HG02884 (cell line): Measurements from ENCODE around the gene LNP1.
A peak's percentile ranks its signal among the peaks of the same experiment; 100 is the strongest.

Experiments
- ATAC-seq: cut with Tn5 transposase; IDR thresholded peaks from one replicate; pipeline ENCODE4 v1.9.1; 2021; ENCODE audit warnings: mild to moderate bottlenecking, moderate library complexity; ENCODE audit not compliant: unreplicated experiment

LNP1 gene

DNA sequence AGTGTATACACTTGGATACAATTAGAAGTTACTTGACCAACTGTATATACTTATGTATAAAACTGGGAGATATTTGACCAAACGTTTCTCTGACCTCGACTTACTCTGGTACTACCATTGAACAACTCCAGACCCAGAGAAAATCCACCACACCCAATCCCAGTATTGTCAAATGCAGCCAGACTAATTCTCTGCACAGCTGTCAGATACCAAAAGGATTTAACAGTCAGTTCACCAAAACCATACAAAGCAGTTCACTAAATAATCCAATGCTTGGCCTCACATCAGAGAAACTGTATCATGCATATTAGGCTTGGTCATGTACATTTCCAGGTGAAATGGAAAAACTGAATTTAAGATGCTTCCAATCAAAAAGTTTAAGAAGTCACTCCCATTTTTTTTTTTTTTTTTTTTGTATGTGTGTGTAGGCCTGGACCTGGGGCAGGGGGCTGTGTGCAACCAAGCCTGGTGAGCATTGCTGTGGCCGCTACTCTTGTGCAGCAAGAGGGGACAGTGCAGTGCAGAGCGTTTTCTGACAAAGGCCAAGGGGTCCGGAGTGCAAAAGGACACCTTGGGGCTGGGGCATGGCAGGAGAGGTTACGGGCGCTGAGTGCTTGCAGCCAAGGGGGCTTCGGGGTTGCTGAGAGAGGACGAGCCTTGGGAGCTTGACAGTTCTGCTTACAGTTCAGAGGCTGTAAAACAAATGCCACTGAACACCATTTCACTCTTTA, 1.8 kb upstream of the LNP1 start:
- no peak for ATAC-seq

DNA sequence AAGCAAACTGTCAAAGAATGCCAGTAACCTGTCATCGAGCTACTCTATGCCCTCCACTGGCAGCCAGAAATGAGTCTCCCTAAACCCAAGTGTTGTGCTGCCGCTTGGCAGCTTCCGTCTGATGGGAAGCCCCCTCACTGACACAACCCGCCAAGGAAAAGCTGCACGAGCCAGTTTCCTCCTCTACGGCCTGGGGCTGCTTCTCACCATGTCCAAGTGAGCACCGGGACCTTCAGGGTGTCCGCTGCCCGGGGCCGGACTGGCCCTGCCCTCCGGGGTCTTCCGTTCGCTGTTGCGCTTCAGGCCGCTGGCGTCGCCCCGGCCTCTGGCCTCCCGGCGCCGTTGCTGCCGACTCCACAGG, 940 bp upstream of the LNP1 start:
- ATAC-seq, result peak; percentile 3

DNA sequence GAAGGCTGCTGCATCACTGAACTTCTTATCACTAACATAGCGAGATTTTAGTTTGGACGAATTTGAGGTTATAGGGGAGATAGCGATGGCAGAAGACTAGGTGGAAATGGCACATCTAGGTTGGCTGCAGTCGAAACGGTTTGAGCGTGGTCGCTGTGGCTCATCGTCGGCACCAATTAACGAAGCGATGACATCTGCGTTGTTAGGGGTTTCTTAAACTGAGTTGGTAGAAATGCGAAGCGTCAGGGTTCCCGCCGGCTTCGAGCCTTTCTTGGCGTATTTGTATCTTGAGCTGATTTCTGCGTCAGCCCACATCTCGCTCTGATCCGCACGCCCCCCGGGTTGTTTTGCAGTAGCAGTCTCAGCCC, 319 bp downstream of the LNP1 start:
- ATAC-seq, result peak; percentile 14

DNA sequence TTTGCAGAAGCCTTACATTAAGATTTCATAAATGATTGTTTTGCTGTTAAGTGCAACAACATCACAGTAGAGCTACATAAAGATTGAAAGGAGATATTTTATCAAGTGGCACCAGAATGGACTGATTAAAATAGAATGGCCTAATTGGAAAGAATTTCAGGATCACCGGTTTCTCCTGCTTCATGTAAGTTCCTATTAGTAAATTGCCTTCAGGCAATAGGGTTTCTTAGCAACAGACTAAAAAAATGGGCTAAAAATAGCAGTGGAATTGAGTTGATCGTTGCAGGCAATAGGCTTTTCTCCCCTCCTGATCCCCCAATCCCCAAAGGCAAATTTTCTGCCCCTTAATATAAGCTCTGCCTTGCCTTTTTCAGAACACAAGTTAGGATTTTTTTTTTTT, 917 bp downstream of the LNP1 start:
- no peak for ATAC-seq

DNA sequence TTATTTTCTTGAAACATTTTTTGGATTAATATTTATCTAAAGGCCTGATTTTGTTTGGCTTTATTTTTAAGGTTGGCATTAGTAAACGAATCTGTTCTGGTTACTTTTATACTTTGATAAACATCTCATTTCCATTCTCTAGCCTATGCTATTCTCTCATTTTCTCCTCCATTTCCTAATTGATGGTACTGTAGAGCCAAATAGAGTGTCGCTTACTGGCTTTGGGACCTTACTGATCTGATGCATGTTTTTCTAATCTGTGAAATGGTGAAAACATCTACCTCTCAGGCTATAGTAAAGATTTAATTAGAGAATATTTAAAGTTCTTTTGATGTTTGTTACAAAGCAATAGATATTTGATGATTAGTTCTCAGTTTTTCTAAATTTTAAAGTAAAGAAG, 1.6 kb downstream of the LNP1 start:
- no peak for ATAC-seq

DNA sequence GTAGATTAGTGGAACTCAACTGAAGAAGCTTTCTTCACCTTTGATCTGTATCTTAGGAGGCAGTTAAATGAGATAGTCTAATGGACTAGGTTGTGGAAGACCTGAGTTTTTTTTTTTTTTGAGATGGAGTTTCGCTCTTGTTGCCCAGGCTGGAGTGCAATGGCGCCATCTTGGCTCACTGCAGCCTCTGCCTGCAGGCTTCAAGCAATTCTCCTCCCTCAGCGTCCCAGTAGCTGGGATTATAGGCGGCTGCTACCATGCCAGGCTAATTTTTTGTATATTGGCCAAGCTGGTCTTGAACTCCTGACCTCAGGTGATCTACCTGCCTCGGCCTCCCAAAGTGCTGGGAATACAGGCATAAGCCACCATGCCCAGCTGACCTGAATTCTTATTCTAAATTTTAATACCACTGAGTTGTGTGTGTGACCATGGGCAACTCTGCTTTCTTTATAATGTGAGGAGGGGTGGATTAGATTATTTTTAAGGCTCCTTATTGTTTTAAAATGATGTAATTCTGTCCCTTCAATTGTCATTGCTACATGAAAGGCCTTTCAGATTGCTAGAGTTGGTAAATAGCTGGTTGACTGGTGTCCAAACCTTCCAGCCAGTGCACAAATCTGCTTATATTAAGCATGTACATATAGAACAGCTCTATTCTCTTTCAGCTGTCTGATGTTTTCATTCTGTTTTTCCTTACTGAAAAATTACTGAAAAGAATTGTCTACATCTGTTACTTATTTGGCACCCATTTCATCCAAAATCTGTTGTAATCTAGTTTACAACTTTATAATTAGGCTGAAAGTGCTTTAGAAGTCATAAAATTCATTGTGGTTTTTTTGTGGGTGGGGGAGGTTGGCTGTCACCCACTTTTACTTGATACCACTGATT, 2.3 kb downstream of the LNP1 start:
- ATAC-seq, result no peak

DNA sequence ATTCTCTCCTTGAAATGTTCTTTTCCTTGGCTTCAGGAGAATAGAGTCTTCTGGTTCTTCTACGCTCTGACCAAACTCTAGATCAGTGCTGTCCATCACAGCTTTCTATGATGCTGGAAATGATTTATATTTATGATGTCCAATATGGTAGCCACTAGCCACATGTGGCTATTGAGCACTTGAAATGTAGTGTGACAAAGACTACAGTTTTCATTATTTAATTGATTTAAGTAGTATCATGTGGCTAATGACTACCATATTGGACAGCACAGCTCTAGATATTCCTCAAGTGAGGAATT, 2.9 kb downstream of the LNP1 start:
- ATAC-seq, result no peak

DNA sequence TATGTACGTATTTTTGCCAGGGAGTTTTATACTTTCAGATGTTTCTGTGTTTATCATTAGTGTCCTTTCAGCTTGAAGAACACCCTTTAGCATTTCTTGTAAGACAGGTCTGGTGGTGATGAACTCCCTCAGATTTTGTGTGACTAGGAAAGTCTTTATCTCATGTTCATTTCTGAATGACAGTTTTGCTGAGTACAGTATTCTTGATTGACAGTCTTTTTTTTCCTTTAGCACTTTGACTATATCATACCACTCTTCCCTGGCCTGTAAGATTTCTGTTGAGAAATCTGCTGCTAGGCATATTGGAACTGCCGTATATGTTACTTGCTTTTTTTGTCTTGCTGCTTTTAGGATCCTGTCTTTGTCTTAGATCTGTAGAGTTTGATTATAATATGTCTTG, 5.8 kb downstream of the LNP1 start:
- no peak for ATAC-seq

DNA sequence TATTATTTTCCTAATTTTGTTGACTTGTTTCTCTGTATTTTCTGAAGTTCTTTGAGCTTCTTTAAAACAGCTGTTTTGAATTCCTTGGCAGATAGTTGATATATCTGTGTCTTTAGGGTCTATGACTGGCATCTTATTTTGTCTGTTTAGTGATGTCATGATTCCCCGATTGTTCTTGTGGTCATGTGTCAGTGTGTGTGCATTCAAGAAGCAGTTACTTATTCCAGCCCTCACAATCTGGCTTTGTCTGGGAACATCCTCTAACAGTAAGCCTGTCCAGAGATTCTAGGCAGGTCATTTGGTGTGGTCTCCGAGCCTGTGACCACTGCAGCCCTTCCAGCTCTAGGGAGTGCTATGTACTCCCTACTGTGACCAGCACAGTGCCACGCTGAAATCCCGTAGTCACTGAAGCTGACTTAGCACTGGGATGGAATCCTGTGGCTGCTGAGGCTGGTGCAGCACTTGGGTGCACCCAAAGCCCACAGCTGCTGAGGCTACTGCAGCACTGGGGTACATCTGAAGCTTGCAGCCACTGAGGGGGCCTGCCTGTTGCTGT, 6.7 kb downstream of the LNP1 start:
- ATAC-seq, result no peak

DNA sequence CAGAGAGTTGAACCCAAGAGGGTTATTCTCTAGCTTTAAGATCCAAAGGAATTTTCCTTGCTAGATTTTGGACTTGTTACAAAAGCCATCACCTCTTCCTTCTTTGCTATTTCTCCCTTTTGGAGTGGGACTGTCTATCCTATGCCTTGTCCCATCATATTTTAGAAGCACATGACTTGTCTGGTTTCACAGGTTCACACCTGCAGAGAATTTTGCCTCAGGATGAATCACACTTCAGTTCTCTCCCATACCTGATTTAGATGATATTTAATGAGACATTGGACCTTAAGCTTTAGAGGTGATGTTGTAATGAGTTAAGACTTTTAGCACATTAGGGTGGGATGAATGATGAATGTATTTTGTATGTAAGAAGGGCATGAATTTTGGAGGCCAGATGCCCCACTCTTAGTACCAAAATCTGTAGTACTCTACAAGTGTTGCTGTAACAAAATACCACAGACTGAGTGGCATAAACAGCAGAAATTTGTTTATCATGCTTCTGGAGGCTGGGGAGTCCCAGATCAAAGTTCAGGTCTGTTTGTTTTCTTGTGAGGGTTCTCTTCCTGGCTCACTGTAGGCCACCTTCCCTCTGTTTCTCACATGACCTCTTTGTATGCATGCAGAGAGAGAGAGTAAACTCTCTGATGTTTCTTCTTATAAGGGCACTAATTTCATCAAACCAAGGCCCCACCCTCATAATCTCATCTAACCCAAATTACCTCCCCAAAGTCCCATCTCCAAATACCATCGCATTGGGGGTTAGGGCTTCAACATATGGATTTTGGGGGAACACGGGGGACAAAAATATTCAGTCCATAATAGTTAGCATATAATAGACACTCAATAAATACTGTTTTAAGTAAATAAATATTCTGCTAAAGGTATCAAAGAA, 10.0 kb downstream of the LNP1 start:
- ATAC-seq, result no peak

DNA sequence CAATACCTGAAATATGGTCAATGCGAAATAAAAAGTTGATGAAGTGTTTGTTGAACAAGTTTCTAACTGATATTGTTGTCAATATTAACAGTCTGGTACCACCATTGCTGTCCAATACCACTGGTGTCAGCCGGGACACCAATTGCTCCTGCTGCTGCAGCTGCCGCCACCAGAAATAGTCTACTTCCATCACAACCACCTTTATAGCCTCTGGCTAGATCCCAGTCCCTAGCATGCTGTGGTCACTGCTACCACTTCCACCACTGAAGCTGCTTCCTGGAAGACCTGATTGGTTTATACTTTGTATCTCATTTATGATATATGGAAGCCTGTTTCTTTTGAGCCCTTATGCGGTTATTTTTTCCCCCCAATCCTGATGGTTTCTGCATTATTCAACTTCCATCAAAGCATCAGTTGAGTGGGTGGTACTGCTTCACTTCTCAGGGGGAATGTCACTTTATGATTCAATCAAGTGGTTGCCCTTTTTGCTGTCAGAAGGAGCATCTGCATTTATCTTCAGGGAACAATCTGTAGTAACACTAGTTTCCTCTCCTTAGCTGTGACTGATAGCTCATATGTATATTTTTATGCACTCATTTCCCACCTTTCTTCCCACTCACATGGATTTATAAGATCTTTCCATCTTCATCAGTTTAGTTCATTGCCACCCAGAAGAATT, 11.7 kb downstream of the LNP1 start:
- ATAC-seq, result no peak

DNA sequence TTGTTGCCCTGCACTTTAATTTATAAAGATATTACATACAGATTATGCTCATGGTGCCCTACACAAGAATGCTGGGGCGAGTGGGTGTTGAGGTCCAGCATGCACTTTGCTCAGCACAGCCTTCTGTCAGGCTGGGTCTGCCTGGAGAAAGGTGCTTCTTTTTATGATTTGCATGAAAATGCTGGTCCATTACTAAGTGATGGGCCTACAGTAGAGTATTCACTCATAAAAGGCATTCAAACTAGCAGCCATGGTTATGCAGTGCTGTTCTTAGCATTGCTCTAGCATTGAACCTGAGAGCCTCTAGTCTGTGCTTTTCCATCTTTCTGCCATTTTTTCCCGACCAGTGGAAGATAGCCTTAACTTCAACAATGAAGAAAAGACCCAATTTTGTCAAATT, 12.3 kb downstream of the LNP1 start:
- ATAC-seq, result no peak

DNA sequence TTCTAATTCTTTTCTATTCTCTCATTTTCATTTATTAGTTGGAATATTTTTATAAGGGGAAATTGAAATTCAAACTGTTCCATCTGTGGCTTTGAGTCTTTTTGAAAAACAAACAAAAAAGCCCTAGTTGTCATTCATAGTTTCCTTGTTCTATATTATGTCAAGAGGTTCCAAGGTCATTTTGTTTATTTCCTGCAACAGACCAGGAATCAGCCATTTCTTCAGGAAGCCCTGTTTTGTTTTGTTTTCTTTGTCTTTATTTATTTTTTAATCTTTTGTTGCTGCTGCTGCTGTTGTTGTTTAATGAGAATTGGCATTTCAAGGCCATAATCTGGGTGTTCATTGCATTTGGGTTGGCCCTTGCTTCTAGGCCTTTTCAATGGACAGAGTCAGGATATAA, 14.8 kb downstream of the LNP1 start:
- no peak for ATAC-seq

DNA sequence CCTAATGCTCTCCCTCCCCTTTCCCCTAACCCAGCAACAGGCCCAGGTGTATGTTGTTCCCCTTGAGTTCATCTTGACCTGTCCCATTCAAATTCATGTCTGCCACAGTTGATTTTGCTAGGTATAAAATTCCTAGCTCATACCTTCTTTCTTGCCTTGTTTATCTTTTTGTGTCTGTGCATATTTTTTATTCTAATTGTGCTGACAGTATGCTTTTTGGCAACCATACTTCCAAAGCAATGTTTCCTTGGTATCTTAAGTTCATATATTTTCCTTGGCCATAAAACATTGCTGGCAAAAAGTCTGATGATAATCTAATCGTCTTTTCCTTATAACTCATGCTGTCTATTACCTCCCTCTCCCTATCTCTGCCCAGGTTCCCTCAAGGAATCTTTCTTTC, 15.5 kb downstream of the LNP1 start:
- ATAC-seq, result no peak

DNA sequence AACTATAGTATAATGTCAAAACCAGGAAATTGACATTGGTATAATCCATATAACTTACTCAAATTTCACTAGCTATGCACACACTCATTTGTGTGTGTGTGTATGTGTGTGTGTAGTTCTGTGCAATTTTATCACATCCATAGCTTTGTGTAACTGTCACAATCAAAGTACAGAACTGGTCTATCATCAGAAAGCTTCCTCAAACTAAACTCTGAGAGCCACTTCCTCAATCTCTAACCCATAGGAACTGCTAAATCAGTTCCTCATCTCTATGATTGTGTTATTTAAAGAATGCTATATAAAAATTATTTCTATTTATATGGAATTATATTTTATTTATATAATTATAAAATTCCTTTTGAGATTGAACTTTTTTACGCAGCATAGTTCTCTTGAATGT, 18.1 kb downstream of the LNP1 start:
- no peak for ATAC-seq

DNA sequence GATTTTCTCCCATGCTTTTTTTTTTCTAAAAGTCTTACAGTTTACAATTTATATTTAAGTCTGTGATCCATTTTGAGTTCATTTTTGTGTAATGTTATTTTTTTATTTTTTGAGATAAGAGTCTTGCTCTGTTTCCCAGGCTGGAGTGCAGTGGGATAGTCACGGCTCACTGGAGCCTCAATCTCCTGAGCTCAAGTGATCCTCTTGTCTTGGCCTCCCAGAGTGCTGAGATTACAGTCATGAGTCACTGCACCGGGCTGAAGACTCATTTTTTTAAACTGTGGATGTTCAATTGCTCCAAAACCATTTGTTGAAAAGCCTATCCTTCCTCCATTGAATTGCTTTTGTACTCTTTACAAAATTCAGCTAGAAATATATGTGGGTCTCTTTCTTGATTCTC, 19.5 kb downstream of the LNP1 start:
- ATAC-seq, result no peak

DNA sequence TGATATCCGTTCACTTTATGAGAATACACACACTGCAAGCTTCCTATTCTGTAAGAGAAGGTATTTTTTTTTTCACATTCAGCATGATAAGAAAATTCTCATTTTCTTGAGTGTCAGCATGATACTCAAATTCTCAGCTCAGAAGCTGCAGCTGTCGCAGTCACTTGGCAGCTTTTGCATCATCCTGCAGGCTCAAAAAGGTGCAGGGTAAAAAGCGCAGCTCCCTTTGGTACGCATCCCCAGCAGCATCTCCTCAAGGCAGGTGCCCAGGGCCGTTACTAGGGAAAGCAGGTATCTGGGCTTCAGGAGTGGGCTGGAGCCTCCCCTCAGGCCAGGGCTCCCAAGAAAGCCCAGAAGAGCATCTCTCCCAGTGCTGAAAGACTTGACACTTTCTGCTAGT, 22.3 kb downstream of the LNP1 start:
- no peak for ATAC-seq

DNA sequence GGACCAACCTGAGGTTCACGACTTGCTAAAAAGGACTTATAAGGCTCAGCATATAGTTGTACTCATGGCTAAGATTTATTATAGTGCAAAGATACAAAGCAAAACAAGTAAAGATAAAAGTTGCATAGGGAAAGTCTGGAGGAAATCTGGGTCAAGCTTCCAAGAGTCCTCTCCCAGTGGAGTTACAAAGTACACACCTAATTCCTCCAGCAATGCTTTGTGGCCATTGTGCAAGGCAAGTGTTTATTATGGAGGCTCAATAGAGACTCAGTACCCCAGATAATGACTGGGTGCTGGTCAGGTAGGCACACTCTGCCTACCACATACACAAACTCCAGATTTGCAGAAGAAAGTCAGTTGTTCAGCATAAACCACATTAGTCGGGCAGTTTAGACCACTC, 22.9 kb downstream of the LNP1 start:
- ATAC-seq, result no peak

DNA sequence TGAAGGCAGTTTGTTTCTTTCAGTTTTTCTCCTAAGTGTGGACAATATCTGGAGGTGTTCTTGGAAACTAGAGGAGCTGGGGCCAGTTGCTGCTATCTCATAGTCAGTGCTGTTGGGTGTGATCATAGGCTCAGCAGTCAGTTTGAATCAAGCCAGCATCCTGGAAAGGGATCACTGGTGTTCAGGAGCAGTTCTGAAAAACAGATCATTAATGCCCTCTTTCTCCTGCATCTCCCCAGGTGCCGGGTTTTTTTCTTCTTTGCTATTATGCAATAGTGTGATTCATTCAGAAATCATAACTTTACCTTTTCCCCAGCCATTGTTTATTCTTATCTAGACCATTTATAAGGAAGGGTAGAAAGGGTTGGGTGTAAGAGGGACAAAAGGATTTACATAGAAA, 24.0 kb downstream of the LNP1 start:
- no peak for ATAC-seq

DNA sequence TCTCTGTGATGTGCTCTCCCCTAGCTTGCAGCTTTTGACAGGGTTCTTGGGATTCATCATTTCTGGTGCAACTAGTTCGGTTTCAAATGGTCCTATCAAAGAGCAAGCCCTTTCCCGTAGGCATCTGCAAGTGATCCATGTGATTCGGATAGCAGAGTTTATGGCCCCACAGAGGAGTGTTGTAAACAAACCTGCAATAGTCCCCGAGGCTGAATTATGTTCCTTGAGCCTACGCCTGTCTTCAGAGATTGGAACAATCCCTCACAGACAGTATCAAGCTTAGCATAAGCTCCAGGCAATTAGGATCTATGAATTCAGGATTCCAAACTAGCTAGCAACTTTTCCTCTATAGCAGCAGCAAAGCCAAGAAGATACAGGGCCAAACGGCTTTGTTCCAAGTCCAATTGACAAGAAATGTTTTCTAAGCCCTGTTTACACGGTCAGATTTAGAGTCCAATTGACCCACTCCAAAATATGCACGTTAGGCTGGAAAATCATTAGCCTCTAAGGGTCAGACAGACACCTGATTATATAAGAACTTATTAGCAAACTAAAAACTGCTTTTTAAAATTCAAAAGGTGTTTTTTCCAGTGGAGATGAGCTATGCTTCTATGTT, 24.8 kb downstream of the LNP1 start:
- no peak for ATAC-seq

DNA sequence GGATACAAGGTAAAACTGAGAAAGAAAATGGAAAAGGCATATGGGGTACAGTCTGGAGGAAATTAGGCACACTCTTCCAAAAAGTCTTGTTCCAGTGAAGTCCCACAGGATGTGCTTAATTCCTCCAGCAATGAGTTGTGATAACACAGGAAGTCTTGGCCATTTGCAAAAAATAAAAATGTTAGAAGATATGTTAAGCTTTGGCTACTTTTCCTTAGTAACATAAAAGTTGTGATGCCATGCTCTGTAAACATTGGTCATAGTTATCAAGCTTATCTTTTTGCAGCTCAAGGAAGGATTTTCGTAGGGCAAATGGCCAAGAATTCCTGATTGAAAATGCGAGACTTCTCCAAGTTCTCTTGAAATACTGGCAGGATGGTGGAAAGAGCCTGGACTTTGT, 26.4 kb downstream of the LNP1 start:
- no peak for ATAC-seq
